Raji (cell line): ENCODE measurements around the gene DHCR7.

Experiments used
- POLR2A ChIP-seq: IDR thresholded peaks from 2 replicates; pipeline ENCODE4 v1.6.1; 2011; ENCODE audit warnings: low read depth, low read length, control low read depth; ENCODE audit not compliant: insufficient read depth

Gene DHCR7

DNA sequence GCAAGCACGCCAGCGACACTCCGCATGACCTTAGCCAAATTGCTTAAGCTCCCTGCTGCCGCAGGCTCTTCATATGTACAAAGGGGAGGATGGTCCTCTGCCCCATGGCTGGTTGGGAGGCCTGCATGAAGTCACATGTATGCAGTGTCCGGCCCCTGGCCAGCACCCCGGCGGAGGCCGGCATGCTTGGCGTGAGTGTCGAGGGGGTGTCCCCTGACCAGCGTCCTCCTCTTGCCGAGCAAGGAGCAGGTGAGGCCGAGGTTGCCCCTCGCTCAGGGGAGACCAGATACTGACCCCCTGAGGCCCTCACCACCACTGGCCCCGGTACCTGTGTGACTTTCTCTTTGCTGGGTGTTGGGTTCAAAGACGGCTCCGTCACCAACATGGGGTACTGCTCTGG, 50.2 kb downstream of the DHCR7 start:
- no peak for TF ChIP-seq POLR2A

DNA sequence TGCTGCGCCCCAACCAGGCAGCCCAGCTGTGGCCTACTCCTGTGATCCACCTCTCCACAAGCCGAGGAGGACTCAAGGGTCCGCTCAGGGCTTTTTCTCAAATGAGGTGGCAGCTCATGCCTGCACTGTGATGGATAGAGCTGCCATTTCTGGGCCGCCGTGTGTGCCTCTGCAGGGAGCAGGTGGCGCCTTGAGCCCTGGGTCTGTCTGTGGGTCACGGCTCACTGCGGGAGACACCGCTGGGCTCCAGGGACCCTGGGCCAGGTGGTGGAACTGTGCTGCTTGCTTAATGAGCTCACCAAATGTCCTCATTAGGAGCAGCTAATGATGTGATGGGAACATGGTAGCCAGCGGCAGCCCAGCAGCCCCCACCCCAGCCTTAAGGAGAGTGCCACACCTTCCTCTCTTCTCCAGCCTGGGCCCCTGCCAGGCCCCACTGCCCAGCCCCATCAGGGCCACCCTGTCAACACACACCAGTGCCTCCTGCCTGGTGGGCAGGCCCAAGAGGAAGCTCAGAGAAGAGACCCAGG, 50.8 kb downstream of the DHCR7 start:
- TF ChIP-seq POLR2A = no peak

DNA sequence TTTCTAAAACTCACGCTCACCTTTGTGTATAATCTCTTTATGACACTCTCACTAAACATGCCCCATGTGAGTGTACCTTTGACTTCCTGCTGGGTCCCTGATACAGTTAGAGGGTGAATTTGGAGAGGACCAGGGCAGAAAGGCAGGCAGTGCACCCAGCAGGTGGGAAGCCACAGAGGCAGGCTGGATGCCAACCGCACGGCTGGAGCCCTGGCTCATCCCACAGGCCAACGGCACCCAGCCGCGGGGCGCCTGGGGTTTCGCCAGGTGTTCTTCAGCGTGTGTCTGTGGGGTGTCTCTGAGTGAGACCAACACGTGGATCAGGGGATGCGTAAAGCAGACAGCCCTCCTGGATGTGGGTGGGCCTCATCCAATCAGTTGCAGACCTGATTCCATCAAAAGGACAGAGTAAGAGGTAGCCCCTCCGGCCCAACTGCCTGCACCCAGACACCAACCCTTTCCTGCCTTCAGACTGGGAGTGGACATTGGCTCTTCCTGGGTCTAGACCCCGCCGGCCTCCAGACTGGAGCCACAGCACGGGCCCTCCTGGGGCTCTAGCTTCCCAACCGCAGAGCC, 51.6 kb downstream of the DHCR7 start:
- no peak for TF ChIP-seq POLR2A

DNA sequence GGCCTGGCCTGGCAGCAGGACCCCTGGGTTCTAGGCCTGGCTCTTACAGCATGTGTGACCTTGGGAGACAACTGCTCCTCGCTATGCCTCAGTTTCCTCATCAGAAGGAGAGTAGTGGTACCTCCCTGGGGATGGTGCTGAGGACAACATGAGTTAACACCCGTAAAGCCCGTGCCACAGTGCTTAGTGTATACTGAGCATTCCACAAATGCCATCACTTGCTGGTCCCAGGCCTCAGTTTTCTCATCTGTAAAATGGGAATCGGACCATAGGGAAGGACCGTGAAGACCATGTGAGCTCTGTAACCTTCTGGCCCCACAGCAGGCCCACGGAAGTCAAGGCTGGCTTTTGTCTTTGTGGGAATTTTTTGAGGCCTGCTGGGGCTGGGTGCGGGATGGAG, 52.4 kb downstream of the DHCR7 start:
- no peak for TF ChIP-seq POLR2A

DNA sequence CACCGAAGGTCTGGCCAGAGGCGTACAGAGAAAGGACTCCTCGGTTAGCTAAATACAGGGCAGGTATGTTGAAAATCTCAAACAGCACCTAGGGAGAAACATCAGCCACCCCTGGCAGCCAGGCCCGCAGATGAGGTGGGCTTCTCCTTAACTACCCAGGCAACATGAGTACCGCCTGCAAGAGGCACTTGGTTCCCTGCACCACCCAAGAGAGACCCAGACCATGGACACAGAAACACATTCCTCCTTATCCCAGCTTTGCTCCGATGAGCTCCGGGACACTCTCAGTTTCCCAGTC, 53.0 kb downstream of the DHCR7 start:
- no peak for TF ChIP-seq POLR2A

DNA sequence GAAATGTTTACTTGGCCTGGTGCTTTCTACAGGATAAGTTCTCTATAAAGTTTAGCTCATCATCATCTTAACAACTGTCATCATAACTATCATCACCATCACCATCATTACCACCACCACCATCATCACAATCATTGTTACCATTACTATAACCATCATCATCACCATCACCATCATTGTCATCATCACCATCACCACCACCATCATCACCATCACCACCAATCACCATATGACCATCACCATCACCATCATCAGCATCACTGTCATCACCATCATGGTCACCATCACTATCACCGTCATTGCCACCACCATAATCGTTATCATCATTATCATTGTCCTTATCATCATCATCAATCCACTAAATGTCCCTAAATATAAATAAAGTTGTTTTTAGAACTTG, 54.9 kb downstream of the DHCR7 start:
- TF ChIP-seq POLR2A = no peak

DNA sequence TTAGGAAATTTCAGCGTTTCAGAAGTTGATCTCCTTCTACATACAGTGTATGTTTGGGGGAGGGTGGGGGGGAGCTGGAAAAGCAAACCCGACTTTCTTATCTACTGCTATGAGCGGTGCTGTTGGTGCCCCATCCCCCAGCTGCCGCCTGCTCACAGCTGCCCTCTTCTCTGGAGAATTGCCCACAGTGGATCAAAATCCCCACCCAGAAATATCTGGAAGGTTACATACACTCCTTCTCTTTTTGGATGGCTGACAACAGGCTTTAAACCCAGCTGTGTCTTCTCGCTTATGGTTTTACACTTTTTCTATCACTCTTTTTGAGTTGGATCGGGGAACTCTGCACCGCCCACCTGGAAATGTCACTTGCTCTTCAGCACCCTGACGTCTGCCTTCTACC, 56.4 kb downstream of the DHCR7 start:
- TF ChIP-seq POLR2A = no peak

DNA sequence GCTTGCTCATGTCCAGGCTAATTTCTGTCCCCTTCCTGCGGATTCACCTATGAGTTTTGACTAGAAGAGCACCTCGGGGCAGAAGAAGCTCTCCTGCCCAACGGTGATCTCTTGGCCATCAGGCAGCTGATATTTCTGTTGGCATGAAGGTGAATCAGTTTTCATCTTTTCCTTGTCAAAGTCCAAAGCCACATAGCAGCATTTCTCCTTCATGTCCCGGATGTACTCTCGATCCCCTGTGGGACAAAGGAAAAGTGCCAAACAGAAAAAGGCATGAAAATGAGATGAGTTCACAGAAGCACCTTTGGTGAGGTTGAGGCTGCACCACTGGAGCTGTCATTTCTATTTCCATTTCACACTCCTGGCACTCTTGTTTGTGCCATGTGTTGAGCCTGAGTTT, 56.8 kb downstream of the DHCR7 start:
- no peak for TF ChIP-seq POLR2A

DNA sequence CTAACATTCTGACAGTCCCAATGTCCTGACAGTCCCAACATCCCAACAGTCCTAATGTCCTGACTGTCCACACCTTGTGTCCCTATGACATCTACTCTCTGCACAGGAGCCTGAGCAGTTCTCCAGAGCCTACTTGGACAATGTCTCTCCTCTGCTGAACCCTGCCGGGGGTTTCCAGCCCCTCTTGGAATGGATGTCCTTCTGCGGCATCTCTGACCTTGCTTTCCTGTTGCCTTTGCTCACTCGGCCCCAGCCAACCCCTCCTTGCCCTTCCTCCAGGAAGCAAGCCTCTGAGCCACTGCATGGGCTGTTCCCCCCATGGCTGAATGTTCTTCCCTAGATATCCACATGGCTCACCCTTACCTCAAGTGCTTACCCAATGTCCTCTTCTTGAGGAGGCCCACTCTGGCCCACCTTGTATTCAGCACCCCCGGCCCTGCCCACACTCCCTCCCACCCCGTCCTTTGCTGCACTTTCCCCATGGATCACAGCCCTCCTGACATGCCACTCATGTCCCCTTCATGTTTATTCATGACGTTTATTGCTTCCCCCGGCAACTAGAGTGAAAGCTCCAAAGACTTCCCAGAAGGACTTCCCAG, 59.5 kb downstream of the DHCR7 start:
- no peak for TF ChIP-seq POLR2A

DNA sequence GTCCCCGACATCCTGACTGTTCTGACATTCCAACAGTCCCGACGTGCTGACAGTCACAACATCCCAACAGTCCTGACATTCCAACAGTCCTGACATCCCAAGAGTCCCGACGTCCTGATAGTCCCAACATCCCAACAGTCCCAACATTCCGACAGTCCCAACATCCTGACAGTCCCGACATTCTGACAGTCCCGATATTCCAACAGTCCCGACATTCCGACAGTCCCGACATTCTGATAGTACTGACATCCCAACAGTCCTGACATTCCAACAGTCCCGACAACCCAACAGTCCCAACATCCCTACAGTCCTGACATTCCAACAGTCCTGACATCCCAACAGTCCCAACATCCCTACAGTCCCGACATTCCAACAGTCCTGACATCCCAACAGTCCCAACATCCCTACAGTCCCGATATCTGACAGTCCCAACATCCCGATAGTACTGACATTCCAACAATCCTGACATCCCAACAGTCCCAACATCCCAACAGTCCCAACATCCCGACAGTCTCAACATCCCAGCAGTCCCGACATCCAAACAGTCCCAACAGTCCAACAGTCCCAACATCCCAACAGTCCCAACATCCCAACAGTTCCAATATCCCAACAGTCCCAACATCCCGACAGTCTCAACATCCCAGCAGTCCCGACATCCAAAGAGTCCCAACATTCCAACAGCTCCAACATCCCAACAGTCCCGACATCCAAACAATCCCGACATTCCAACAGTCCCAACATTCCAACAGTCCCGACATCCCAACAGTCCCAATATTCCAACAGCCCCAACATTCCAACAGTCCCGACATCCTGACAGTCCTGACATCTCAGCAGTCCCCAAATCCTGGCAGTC, 60.2 kb downstream of the DHCR7 start:
- no peak for TF ChIP-seq POLR2A

DNA sequence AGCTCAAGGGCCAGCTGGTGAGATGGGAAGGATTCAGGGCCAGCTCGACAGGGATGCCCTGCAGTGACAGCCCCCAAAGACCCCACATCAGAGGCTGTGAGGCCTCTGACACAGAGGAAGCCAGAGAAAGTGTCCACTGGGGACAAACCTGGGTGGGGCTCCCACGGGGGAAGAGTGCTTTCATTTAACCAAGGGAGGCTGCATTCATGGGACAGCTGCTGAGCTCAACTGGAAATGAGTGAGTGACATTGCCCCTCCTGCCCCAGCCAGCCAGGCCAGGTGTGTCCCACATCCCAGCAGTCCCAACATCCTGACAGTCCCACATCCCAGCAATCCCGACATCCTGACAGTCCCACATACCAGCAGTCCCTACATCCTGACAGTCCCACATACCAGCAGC, 61.0 kb downstream of the DHCR7 start:
- TF ChIP-seq POLR2A = no peak

DNA sequence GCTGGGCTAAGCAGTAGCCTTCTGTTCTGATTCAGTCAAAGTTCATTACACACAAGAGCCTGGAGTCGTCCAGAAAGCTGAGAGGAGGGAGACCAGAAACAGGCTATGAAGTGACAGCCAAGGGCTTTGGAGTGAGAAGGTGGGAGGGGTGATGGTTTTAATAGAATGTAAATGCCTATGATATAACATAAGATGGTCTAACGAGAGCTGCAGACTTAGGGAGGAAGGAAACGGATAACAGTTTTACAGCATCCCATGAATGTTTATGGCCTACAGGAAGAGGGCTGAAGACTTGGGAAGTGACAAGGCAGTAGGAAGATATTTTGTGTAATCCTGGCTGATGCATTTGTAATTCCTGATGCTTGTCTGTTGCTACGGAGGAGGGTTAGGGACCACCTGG, 62.0 kb downstream of the DHCR7 start:
- TF ChIP-seq POLR2A = no peak

DNA sequence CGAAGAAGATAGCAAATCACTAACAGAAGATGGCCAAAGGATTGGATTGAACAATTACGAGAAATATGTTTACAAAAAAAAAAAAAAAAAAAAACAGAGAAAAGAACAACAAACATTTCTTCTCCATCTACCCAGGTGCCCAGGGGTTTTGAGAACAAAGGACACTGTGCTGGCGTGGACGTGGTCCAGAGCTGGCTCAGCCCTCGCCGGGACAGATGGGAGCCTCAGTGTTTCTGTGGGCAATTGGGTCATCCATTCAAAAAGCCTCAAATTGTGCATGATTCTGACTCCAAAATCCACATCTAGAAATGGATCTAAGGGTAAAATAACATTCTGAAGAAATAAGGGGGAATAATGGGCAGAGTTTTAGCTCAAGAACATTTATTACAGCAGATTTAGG, 63.1 kb downstream of the DHCR7 start:
- TF ChIP-seq POLR2A = no peak

DNA sequence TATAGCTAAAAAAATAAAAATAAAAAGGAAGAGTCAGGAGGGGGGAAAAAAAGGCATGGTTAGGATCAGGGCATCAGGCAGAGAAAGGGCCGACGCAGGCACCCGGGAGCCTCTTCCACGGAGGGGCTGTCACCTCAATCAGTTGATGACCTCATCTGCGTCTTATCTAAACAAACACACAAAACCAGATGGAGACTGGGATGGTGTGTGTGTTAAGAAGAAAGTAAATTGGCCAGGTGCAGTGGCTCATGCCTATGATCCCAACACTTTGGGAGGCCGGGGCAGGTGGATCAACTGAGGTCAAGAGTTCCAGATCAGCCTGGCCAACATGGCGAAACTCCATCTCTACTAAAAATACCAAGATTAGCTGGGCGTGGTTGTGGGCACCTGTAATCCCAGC, 63.6 kb downstream of the DHCR7 start:
- no peak for TF ChIP-seq POLR2A
